ENCODE measurements around the gene FOXP1.

Gene FOXP1

DNA sequence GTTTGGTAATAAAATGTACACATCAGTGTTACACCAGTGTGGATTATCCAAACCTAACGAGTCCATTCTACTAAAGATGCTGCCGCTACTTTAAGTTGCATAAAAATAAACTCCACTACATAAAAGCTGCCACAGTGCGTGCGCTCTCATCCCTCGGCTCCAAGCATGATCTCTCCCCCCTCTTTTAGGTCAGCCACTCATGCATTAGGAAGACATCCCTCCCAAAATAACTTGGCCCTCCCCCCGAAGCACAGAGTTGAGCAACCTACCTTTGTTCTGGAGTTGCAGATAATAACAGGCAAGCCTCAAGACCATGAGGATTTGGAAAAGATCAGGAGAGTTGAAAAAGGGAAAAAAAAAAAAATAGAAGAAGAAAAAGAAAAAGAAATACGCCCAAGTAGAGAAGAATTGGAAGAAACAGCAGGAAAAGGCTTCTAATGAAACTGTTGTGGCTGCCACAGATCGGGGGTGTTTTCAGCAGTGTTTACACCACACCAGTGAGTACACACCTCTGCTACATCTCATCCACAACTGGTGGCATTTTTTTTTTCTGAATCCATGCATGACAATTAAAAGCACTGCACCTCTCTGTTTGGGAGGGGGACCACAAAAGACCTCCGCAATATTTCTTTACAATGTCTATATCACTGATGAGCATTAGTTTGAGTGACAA is 339.2 kb downstream of the FOXP1 start:
- DNase-seq (ENCODE audit: low read depth, low spot score), result no peak

DNA sequence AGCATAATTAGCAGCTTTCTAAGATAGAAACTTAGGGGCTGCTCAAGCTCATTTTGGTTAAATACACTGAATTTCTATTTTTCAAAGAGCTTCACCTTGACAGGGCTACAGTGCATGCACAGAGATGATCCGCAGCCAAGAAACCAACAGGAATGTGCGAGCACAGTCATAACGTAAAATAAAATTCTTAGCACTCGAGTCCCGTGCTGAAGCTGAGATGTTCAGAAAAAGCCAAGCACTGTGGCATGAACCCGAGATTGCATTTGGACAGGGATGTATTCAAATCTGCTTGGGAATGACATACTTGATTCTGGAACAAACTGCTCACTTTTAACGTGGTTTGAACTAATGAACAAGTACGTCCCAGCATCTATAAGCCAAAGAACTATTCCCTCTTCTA is 340.3 kb downstream of the FOXP1 start:
- DNase-seq (ENCODE audit: low read depth, low spot score), result no peak

- DNase-seq (ENCODE audit: low read depth, low spot score), result no peak
These were observed 341.5 kb downstream of the FOXP1 start for GRCh38 chr3:71241981-71242560.

DNA sequence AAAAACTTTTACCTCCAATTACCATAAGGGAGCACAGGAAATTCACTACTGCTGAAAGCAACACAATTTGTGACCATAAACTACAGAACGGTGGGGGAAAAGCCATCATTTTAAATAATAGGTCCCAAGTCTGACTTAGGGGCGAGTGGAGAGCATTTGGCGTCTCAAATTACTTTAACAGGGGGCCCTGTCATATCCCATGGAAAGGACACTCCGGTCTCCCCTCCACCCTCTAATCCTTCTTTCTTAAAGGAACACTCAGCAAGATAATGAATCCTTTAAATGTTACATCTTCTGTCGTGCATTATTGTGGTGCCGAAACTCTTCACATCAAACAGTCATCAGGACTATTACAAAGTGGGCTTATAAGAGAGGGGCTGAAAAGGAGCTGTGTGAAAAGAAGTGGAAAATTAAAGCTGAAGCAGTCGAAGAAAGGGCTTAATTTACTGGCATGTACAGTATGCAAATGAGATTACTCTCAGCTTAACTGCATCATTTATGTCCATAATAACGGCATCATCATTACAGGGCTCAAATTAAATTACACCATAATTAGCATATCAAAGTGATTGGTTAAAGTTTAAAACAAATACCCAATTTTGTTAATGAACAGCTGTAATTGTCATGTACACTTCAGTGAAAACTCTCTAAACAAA is 342.2 kb downstream of the FOXP1 start:
- no peak for DNase-seq (ENCODE audit: low read depth, low spot score)

DNA sequence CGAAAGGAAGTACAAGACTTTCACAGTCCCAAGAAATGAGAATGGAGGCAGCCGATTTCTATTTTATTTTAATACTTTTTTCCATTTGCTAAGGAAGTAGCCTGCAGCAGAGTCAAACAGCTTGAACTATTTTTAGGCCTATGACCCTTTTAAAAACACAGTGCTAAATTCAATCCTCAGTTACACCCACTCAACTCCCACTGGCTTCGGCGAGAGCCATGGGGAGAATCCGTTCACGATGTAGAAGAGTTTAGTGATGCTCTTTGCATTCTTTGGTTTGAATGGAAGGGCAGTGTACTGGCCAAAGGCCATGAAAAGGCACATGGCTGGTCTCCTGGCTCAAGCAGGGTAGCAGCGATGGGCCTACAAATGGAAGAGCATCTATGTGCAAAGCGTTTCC is 343.5 kb downstream of the FOXP1 start:
- no peak for DNase-seq (ENCODE audit: low read depth, low spot score)

- DNase-seq (ENCODE audit: low read depth, low spot score), result no peak
These were observed 345.2 kb downstream of the FOXP1 start for GRCh38 chr3:71238355-71238757.

- DNase-seq (ENCODE audit: low read depth, low spot score), result no peak
These were observed 345.9 kb downstream of the FOXP1 start for GRCh38 chr3:71237672-71238071.

- DNase-seq (ENCODE audit: low read depth, low spot score), result no peak
These were observed 347.7 kb downstream of the FOXP1 start for GRCh38 chr3:71235846-71236245.

GRCh38 chr3:71232895-71233294 is 350.6 kb downstream of the FOXP1 start:
- DNase-seq (ENCODE audit: low read depth, low spot score), result no peak

DNA sequence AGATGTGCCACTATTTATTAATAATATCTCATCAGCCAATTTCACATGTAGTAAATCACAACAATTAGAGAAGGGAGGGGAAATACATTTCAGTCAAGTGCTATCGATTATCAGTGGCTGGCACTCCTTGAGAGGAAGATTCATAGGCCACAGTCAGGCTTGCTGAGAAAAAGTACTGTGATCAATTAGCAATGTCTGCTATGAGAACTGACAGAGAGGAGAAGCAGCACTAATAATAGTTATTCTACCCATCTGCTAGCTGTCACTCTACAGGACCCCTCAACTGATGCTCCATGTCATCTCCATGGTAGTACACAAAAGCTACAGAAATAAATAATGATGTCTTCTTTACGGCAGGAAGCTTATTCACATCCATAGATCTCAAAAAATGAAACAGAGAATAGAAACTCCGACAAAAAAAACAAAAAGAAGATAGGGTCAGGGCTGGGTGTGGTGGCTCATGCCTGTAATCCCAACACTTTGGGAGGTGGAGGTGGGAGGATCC is 351.3 kb downstream of the FOXP1 start:
- no peak for DNase-seq (ENCODE audit: low read depth, low spot score)

- no peak for DNase-seq (ENCODE audit: low read depth, low spot score)
These were observed 351.8 kb downstream of the FOXP1 start for GRCh38 chr3:71231680-71232079.

- no peak for DNase-seq (ENCODE audit: low read depth, low spot score)
These were observed 353.4 kb downstream of the FOXP1 start for GRCh38 chr3:71229905-71230657.

DNA sequence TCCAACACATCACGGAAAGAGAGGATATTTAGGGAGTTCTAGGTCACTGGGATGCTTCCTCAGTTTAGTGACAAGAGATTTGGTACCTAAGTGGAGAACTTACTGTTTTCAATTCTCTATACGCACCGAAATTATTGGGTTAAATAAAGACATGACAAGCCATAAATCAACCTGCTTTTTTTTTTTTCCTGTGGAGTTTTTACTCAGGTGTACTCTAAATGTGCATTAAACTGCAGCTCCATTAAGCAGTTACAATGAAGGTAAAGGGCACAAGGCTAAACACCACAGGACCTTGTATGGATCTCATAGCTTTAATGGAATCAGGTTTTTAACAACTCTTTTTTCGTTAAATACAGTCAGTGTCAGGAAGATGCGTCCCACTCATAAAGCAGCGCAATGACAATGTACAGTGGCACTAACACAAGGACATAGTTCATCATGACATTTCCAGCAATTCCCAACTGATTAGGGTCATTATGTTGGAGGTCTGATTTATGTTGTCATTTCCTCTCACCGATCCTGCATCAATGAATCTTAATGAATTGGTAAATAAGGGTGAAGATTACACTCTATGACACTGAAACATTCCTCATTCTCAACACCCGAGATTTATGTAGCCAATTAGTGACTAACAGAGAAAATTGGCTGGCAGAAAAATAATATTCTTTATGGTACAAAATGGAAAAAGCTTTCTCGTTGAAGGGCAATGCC is 355.2 kb downstream of the FOXP1 start:
- no peak for DNase-seq (ENCODE audit: low read depth, low spot score)

DNA sequence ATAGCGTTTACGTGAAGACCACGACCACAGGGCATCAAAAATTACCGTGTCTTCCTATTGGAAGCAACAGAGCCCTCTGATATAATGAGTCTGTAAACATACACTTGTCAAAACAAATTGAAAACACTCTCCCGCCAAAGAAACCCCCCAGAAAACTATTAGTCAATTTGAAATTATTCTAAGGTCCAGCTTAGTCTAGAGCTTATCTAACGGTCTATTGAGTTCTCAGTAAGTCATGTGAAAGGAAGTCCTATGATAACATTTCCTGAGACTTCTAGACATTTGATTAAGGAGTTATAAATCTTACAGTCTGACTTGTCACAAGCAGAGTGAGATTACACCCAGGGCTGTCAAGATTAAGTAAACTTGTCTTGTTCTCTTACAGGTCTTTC is 356.3 kb downstream of the FOXP1 start:
- DNase-seq (ENCODE audit: low read depth, low spot score), result no peak

DNA sequence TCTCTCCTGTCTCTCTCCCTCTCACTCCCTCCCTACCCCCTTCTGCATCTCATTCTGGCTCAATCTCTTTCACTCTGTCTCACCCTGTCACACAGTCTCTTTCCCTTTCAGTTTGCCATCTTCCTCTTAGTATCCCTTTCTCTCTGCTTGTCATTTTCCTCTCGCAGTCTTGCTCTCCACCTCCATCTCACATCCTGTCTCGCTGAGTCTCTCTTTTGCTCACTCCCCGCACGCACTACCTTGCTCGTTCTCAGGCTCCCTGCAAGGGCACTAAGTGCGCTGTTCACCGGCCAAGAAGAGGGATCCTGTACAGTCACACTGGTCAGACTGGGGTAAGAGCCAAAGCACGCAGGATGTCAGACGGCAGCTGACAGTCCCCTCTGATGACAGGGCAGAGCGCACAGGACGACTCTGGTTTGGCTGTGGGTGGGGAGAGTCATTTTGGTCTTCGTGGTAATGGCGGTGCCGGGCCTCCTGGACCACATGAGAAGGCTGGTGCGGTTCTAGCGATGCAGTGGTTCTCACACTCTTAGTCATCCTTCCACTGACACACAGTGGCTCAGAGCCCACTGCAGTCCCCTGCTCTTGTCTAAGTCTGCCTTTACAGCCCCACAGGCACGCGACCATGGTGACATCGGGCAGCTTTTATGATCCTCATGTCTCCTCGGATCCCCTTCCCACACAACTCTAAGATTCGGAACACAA is 356.8 kb downstream of the FOXP1 start:
- no peak for DNase-seq (ENCODE audit: low read depth, low spot score)

- no peak for DNase-seq (ENCODE audit: low read depth, low spot score)
These were observed 357.5 kb downstream of the FOXP1 start for GRCh38 chr3:71225951-71226564.

DNA sequence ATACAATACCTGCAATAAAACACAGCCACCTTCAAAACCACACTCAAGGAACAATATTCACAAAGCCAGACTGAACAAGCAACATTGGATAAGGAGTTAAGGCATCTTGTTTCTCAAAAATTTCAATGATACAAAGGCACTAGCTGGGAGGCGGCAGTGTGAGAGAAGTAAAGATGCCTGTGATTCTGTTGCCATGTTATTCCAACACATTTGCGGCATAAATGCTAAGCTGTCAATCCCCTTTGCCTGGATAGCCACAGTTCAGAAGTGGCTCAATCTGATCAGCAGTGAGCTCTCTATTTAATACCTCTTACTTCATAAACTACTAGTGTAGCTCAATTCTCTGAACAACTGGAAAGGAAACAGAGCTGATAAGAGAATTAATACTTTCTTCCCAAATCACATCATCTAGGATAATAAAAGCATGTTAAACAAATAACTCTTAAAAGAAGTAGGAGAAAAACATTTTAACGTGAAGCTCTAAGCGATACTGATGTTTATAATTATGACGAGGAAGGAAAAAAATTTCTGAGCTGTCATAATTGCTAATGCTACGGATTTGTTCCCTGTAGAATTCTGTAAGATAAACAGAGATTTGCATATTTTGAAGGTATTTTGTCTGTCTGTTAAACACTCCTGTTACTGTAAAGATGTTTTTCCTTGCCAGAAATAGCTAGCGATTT is 358.4 kb downstream of the FOXP1 start:
- no peak for DNase-seq (ENCODE audit: low read depth, low spot score)

- no peak for DNase-seq (ENCODE audit: low read depth, low spot score)
These were observed 363.5 kb downstream of the FOXP1 start for GRCh38 chr3:71219744-71220638.

DNA sequence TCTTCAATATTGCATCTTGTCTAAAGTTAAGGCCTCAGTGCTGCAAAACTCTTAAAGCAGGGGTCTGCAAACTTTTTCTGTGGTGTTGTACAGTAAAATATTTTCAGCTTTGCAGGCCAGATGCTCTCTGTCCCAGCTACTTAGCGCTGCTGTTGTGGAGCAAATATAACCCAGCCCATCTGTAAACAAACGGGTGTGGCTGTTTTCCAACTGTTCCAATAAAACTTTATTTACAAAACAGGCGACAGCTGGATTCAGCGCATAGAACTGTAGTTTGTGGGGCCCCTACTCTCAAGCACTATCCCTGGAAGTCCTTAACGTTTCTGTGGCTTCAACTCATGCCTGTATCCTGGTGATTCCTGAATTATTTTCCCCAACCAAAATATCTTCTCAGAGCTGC is 365.0 kb downstream of the FOXP1 start:
- DNase-seq (ENCODE audit: low read depth, low spot score), result no peak
